H1 (cell line): ENCODE results near the gene HAS3. TPM values are rescaled to one million over a fixed set of nuclear protein-coding genes. Genes with fewer than 3 reads are reported as not detected.
"Not testable (repeated sequence)": the region's sequence is repeated elsewhere in the genome, so short reads cannot be mapped to it uniquely, and the experiment has no call there.

ENCODE experiments used
- CTCF ChIA-PET: fragments of 300-600 bp; sonication (Branson Sonifier 250); formaldehyde crosslinking; loops from one replicate; lab custom pipeline; 2021; ENCODE audit not compliant: partially characterized antibody; lab: Charles Lee
- POLR2A ChIA-PET: fragments of 300-600 bp; sonication (Branson Sonifier 250); formaldehyde crosslinking; loops from one replicate; lab custom pipeline; 2021; ENCODE audit warnings: inconsistent platforms; ENCODE audit not compliant: partially characterized antibody; lab: Charles Lee
- DNase-seq, 2 experiments: peaks; one replicate each; pipeline versions ENCODE4 v3.0.0 to v3.0.0-alpha.2; 2010 to 2022; ENCODE audit warnings: low spot score in 2 of 2, low read depth in 1 of 2, mixed read lengths in 1 of 2
- FAIRE-seq: peaks from 2 replicates; lab custom pipeline; 2011; peaks lifted over from hg19 to GRCh38; lab: Jason Lieb, UNC
- H2AFZ ChIP-seq: 2 replicates; pipeline ENCODE4 v1.8.1; 2012; ENCODE audit warnings: low read length, inconsistent platforms
- H2AK5ac ChIP-seq: 2 replicates; pipeline ENCODE4 v1.6.1; 2013; ENCODE audit warnings: low read depth, low read length
- H2BK120ac ChIP-seq: replicated peaks from 2 replicates; pipeline ENCODE3; 2013; ENCODE audit warnings: low read depth, low read length, inconsistent platforms
- H2BK12ac ChIP-seq: 2 replicates; pipeline ENCODE4 v1.6.1; 2013; ENCODE audit warnings: low read depth, low read length
- H2BK15ac ChIP-seq: 2 replicates; pipeline ENCODE4 v1.6.1; 2013; ENCODE audit warnings: low read length
- H2BK20ac ChIP-seq: 2 replicates; pipeline ENCODE4 v1.6.1; 2013; ENCODE audit warnings: low read length
- H2BK5ac ChIP-seq: 2 replicates; pipeline ENCODE4 v1.6.1; 2013; ENCODE audit warnings: low read depth, low read length
- H3K14ac ChIP-seq: 2 replicates; pipeline ENCODE4 v1.6.1; 2013; ENCODE audit warnings: inconsistent platforms; ENCODE audit not compliant: insufficient read length
- H3K18ac ChIP-seq: 2 replicates; pipeline ENCODE4 v1.6.1; 2013; ENCODE audit warnings: low read length; ENCODE audit errors: extremely low read depth
- H3K23ac ChIP-seq: 2 replicates; pipeline ENCODE4 v1.6.1; 2013; ENCODE audit warnings: inconsistent platforms; ENCODE audit not compliant: insufficient read length
- H3K23me2 ChIP-seq: 2 replicates; pipeline ENCODE4 v1.6.1; 2013; ENCODE audit warnings: low read depth, low read length
- H3K27ac ChIP-seq: 2 replicates; pipeline ENCODE4 v1.6.1; 2011; ENCODE audit warnings: low read depth, low read length, inconsistent platforms
- H3K27me3 ChIP-seq, 4 experiments: replicated peaks in 1 of 4; 1 replicate in 1 of 4; 2 replicates in 3 of 4; pipeline versions ENCODE4 v1.6.1 to v1.8.1; 2011 to 2013; ENCODE audit warnings: low read length in 3 of 4, mild to moderate bottlenecking in 3 of 4, inconsistent platforms in 2 of 4, mixed read lengths in 2 of 4, moderate library complexity in 1 of 4; ENCODE audit not compliant: control insufficient read depth in 3 of 4, insufficient read depth in 3 of 4; ENCODE audit errors: extremely low read depth in 1 of 4
- H3K36me3 ChIP-seq, 4 experiments: 2 replicates each; pipeline versions ENCODE4 v1.6.1 to v1.8.1; 2011 to 2013; ENCODE audit warnings: mild to moderate bottlenecking in 4 of 4, low read length in 3 of 4, moderate library complexity in 2 of 4, control low read depth in 1 of 4, inconsistent platforms in 1 of 4; ENCODE audit not compliant: insufficient read depth in 4 of 4, control insufficient read depth in 2 of 4
- H3K4ac ChIP-seq: replicated peaks from 2 replicates; pipeline ENCODE3; 2013; ENCODE audit warnings: low read length, low read depth, mixed read lengths, inconsistent platforms; ENCODE audit not compliant: insufficient read length
- H3K4me1 ChIP-seq, 4 experiments: replicated peaks in 1 of 4; 1 replicate in 1 of 4; 2 replicates in 3 of 4; pipeline versions ENCODE4 v1.6.1 to v1.8.1; 2011 to 2013; ENCODE audit warnings: low read length in 3 of 4, inconsistent platforms in 2 of 4, mixed read lengths in 1 of 4; ENCODE audit not compliant: insufficient read depth in 4 of 4, control insufficient read depth in 3 of 4
- H3K4me2 ChIP-seq, 2 experiments: 2 replicates each; pipeline versions ENCODE4 v1.6.1 to v1.8.1; 2011 to 2013; ENCODE audit warnings: low read depth in 2 of 2, low read length in 2 of 2, control low read depth in 1 of 2, inconsistent platforms in 1 of 2, mild to moderate bottlenecking in 1 of 2; ENCODE audit not compliant: insufficient read depth in 1 of 2
- H3K4me3 ChIP-seq, 4 experiments: fragments of 200-600, 300-600 bp in 1 of 4; sonication (generic), shearing (Covaris generic), sonication (Bioruptor Twin) in 1 of 4; 2 replicates each; pipeline versions ENCODE4 v1.5.1 to v1.8.1; 2011 to 2016; ENCODE audit warnings: low read length in 4 of 4, low read depth in 3 of 4, control low read depth in 2 of 4, inconsistent platforms in 2 of 4, mild to moderate bottlenecking in 2 of 4, mixed read lengths in 1 of 4, moderate library complexity in 1 of 4; ENCODE audit not compliant: insufficient read depth in 2 of 4; ENCODE audit errors: extremely low read depth in 1 of 4
- H3K56ac ChIP-seq: replicated peaks from 2 replicates; pipeline ENCODE3; 2013; ENCODE audit warnings: low read depth, mild to moderate bottlenecking, mixed read lengths, low read length, inconsistent platforms; ENCODE audit not compliant: insufficient read length
- H3K79me1 ChIP-seq: 2 replicates; pipeline ENCODE4 v1.6.1; 2013; ENCODE audit warnings: low read depth, low read length, control low read depth
- H3K79me2 ChIP-seq, 2 experiments: 2 replicates each; pipeline versions ENCODE4 v1.6.1 to v1.8.1; 2012 to 2013; ENCODE audit warnings: low read length in 2 of 2, mild to moderate bottlenecking in 2 of 2, inconsistent platforms in 1 of 2; ENCODE audit not compliant: insufficient read depth in 2 of 2, control insufficient read depth in 1 of 2
- H3K9ac ChIP-seq, 4 experiments: replicated peaks in 1 of 4; 1 replicate in 1 of 4; 2 replicates in 3 of 4; pipeline versions ENCODE4 v1.6.1 to v1.8.1; 2011 to 2013; ENCODE audit warnings: low read depth in 3 of 4, low read length in 3 of 4, control low read depth in 2 of 4, mild to moderate bottlenecking in 2 of 4, moderate library complexity in 2 of 4, inconsistent platforms in 1 of 4; ENCODE audit errors: extremely low read depth in 1 of 4
- H3K9me3 ChIP-seq, 2 experiments: 2 replicates each; pipeline versions ENCODE4 v1.6.1 to v1.8.1; 2012 to 2013; ENCODE audit warnings: mild to moderate bottlenecking in 2 of 2, moderate library complexity in 2 of 2, control low read depth in 1 of 2, inconsistent platforms in 1 of 2, low read depth in 1 of 2, low read length in 1 of 2, mixed read lengths in 1 of 2; ENCODE audit not compliant: insufficient read depth in 2 of 2
- H4K20me1 ChIP-seq, 2 experiments: replicated peaks in 1 of 2; 2 replicates each; pipeline versions ENCODE3 to v1.8.1; 2011 to 2013; ENCODE audit warnings: inconsistent platforms in 2 of 2, low read length in 2 of 2, mild to moderate bottlenecking in 1 of 2; ENCODE audit not compliant: insufficient read depth in 2 of 2, control insufficient read depth in 1 of 2
- H4K5ac ChIP-seq: 2 replicates; pipeline ENCODE4 v1.6.1; 2013; ENCODE audit warnings: low read length, low read depth, mixed read lengths, inconsistent platforms; ENCODE audit not compliant: insufficient read length
- H4K8ac ChIP-seq: 2 replicates; pipeline ENCODE4 v1.8.0; 2013; ENCODE audit warnings: mild to moderate bottlenecking, moderate library complexity, low read length, inconsistent platforms; ENCODE audit not compliant: insufficient read depth; ENCODE audit errors: extremely low read depth
- H4K91ac ChIP-seq: replicated peaks from 2 replicates; pipeline ENCODE3; 2013; ENCODE audit warnings: low read length, mixed read lengths, inconsistent platforms; ENCODE audit not compliant: insufficient read length
- WGBS, 2 experiments: shearing (Covaris generic) in 1 of 2; methylation state at CpG; one replicate each; pipeline versions ENCODE4 v1.1.6 to v1.1.7; 2013 to 2015; ENCODE audit warnings: low lambda C conversion rate in 2 of 2, mixed read lengths in 2 of 2, inconsistent platforms in 1 of 2, low coverage in 1 of 2, missing lambda C conversion rate in 1 of 2; ENCODE audit not compliant: insufficient replicate concordance in 2 of 2, insufficient coverage in 1 of 2, insufficient read length in 1 of 2; ENCODE audit errors: extremely low coverage in 1 of 2, missing lambda C conversion rate in 1 of 2; 5-methylcytosine and 5-hydroxymethylcytosine counted together
- polyA plus RNA-seq, 7 experiments: library from polyadenylated mRNA; depleted of rRNA in 3 of 7; stranded (reverse) in 5 of 7; unstranded in 2 of 7; fragments of >200 nt in 5 of 7; fragments of 200-250 nt in 2 of 7; gene quantifications; 1 replicate in 5 of 7; 2 replicates in 1 of 7; 4 replicates in 1 of 7; pipeline versions ENCODE4 v1.2.1 to v1.2.3, GENCODE V29; 2011 to 2013; ENCODE audit warnings: missing spikeins in 2 of 7, mixed read lengths in 2 of 7
- total RNA-seq: library from RNA; stranded (reverse); fragmentation: NEBNext Ultra II Directional; extraction: Animal tissue kit (Norgen Biotek cat#: 25700); gene quantifications from 2 replicates; pipeline ENCODE4 v1.2.1, GENCODE V29; 2021

The HAS3 gene
- total and polyA plus RNA-seq, 2 of the 8 experiments (the other 6 are each of a cell fraction or from before 2014, with no cell fraction given), result 32.1 to 69.6 TPM

DNA sequence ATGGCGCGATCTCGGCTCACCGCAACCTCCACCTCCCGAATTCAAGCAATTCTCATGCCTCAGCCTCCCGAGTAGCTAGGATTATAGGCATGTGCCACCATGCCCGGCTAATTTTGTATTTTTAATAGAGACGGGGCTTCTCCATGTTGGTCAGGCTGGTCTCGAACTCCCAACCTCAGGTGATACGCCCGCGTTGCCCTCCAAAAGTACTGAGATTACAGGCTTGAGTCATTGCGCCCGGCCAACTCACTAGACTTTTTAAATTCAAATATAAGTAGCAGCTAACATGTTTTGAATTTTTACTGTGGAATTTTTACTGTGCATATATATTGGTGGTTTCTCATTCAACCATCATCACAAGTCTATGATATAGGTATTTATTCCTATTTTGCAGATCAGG lies 19.5 kb downstream of the HAS3 start:
- peaks cover 0 to 43% of the 10 kb centered on the region in 2 experiments; a peak in 2 of 4 replicates for H3K79me2 ChIP-seq
- WGBS, 2 experiments, result 94% methylated on average over 14 of the region's 14 CpGs; no CpG with 5 or more reads in 1 of the 2 experiments

More for the DNA sequence above, 19.5 kb downstream of the HAS3 start:
- not testable (repeated sequence) for H3K4me1 ChIP-seq, H3K4me3 ChIP-seq, H2BK15ac ChIP-seq, H2BK20ac ChIP-seq, H4K8ac ChIP-seq, H3K27me3 ChIP-seq, H3K23me2 ChIP-seq, H3K23ac ChIP-seq, H4K91ac ChIP-seq, H2BK5ac ChIP-seq, H3K9ac ChIP-seq, H3K4me2 ChIP-seq, H3K27ac ChIP-seq, H4K20me1 ChIP-seq, DNase-seq, H3K9me3 ChIP-seq, H4K5ac ChIP-seq, FAIRE-seq, H2AK5ac ChIP-seq, H3K79me1 ChIP-seq, H3K14ac ChIP-seq, H2AFZ ChIP-seq, H3K18ac ChIP-seq, H3K56ac ChIP-seq, H2BK12ac ChIP-seq, H3K4ac ChIP-seq, H2BK120ac ChIP-seq
- POLR2A ChIA-PET, result interaction anchor here (0.9 to 3.4 kb wide), 5 partner anchors 9 to 36 kb away, joined by 3 to 14 read pairs (median 3); no protein-coding TSS in a partner anchor
- CTCF ChIA-PET, result interaction anchor here (0.5 to 12.3 kb wide), 27 partner anchors 8 to 1584 kb away, joined by 3 to 174 read pairs (median 5); partner anchors contain the start of genes CHTF8, NIP7 and UTP4
- H3K36me3 ChIP-seq, result peaks cover 0 to 18% (median 8%) of the 10 kb centered on the region in 4 experiments; a peak in 5 of 8 replicates
